ENCODE measurements around the gene CCER1.
"Not testable (repeated sequence)": the region's sequence is repeated elsewhere in the genome, so short reads cannot be mapped to it uniquely, and the experiment has no call there.

The CCER1 gene

GRCh38 chr12:90954921-90955320 lies at the start of gene CCER1:
Gene CCER1 (minus strand): TSS chr12:90955176. CDS start chr12:90954742, 434 bp downstream.
- Mint-ChIP-seq H3K27ac (no peak within 1 kb of the TSS), H3K4me1 (ENCODE audit: low read depth) (no peaks in the 10 kb centered on the region), H3K9me3 (no peaks in the 10 kb centered on the region), H3K36me3 (ENCODE audit: low read depth) (no peaks in the 10 kb centered on the region), H3K4me3 (no peak within 1 kb of the TSS), H3K27me3 (peaks cover 4% of the 10 kb centered on the region)

GRCh38 chr12:91003737-91004136 lies 48.8 kb upstream of the CCER1 start:
- Mint-ChIP-seq H3K36me3 (ENCODE audit: low read depth) (no peaks in the 10 kb centered on the region), H3K4me1 (ENCODE audit: low read depth) (peaks cover 12% of the 10 kb centered on the region), H3K9me3 (no peaks in the 10 kb centered on the region), H3K4me3 (no peak overlapping the region), H3K27me3 (peaks cover 5% of the 10 kb centered on the region), H3K27ac (no peak overlapping the region)

- H3K36me3 Mint-ChIP-seq (ENCODE audit: low read depth) = no peaks in the 10 kb centered on the region
- no peak overlapping the region for H3K4me3 Mint-ChIP-seq
- H3K27ac Mint-ChIP-seq = no peak overlapping the region
- no peaks in the 10 kb centered on the region for H3K4me1 Mint-ChIP-seq (ENCODE audit: low read depth)
- H3K9me3 Mint-ChIP-seq = no peaks in the 10 kb centered on the region
- H3K27me3 Mint-ChIP-seq = peaks cover 5% of the 10 kb centered on the region
Observed at GRCh38 chr12:91001306-91001705, 46.3 kb upstream of the CCER1 start.

GRCh38 chr12:90999966-91000365 lies 45.0 kb upstream of the CCER1 start:
- Mint-ChIP-seq H3K4me1 (ENCODE audit: low read depth) (no peaks in the 10 kb centered on the region), H3K36me3 (ENCODE audit: low read depth) (no peaks in the 10 kb centered on the region), H3K9me3 (no peaks in the 10 kb centered on the region), H3K4me3 (no peak overlapping the region), H3K27ac (no peak overlapping the region), H3K27me3 (peaks cover 5% of the 10 kb centered on the region)

GRCh38 chr12:90999527-90999926 lies 44.6 kb upstream of the CCER1 start:
- Mint-ChIP-seq H3K4me3 (no peak overlapping the region), H3K27ac (no peak overlapping the region), H3K27me3 (peaks cover 5% of the 10 kb centered on the region), H3K4me1 (ENCODE audit: low read depth) (no peaks in the 10 kb centered on the region), H3K36me3 (ENCODE audit: low read depth) (no peaks in the 10 kb centered on the region), H3K9me3 (no peaks in the 10 kb centered on the region)

- peaks cover 4% of the 10 kb centered on the region for H3K27me3 Mint-ChIP-seq
Observed at GRCh38 chr12:90995010-90995409, 40.0 kb upstream of the CCER1 start.

GRCh38 chr12:90991952-90992465 lies 37.0 kb upstream of the CCER1 start:
- Mint-ChIP-seq H3K27ac (no peak overlapping the region), H3K4me3 (no peak overlapping the region), H3K27me3 (peaks cover 4% of the 10 kb centered on the region), H3K36me3 (ENCODE audit: low read depth) (no peaks in the 10 kb centered on the region), H3K4me1 (ENCODE audit: low read depth) (no peaks in the 10 kb centered on the region), H3K9me3 (no peaks in the 10 kb centered on the region)

More at GRCh38 chr12:90995010-90995409, 40.0 kb upstream of the CCER1 start:
- Mint-ChIP-seq H3K36me3 (ENCODE audit: low read depth) (no peaks in the 10 kb centered on the region), H3K27ac (no peak overlapping the region), H3K9me3 (no peaks in the 10 kb centered on the region), H3K4me3 (no peak overlapping the region), H3K4me1 (ENCODE audit: low read depth) (no peaks in the 10 kb centered on the region)

- H3K4me3 Mint-ChIP-seq = no peak overlapping the region
- no peaks in the 10 kb centered on the region for H3K4me1 Mint-ChIP-seq (ENCODE audit: low read depth)
- H3K9me3 Mint-ChIP-seq = no peaks in the 10 kb centered on the region
- H3K27me3 Mint-ChIP-seq = peaks cover 4% of the 10 kb centered on the region
- H3K36me3 Mint-ChIP-seq (ENCODE audit: low read depth) = no peaks in the 10 kb centered on the region
- H3K27ac Mint-ChIP-seq = no peak overlapping the region
Observed at GRCh38 chr12:90990611-90991010, 35.6 kb upstream of the CCER1 start.

GRCh38 chr12:90989686-90990111 lies 34.7 kb upstream of the CCER1 start:
- H3K4me3 Mint-ChIP-seq = no peak overlapping the region
- peaks cover 4% of the 10 kb centered on the region for H3K27me3 Mint-ChIP-seq
- no peaks in the 10 kb centered on the region for H3K36me3 Mint-ChIP-seq (ENCODE audit: low read depth)
- H3K4me1 Mint-ChIP-seq (ENCODE audit: low read depth) = no peaks in the 10 kb centered on the region
- no peak overlapping the region for H3K27ac Mint-ChIP-seq
- no peaks in the 10 kb centered on the region for H3K9me3 Mint-ChIP-seq

GRCh38 chr12:90987520-90987919 lies 32.5 kb upstream of the CCER1 start:
- no peaks in the 10 kb centered on the region for H3K36me3 Mint-ChIP-seq (ENCODE audit: low read depth)
- H3K4me3 Mint-ChIP-seq = no peak overlapping the region
- H3K27me3 Mint-ChIP-seq = peaks cover 4% of the 10 kb centered on the region
- no peaks in the 10 kb centered on the region for H3K9me3 Mint-ChIP-seq
- no peaks in the 10 kb centered on the region for H3K4me1 Mint-ChIP-seq (ENCODE audit: low read depth)
- H3K27ac Mint-ChIP-seq = no peak overlapping the region

GRCh38 chr12:90987101-90987500 lies 32.1 kb upstream of the CCER1 start:
- peaks cover 4% of the 10 kb centered on the region for H3K27me3 Mint-ChIP-seq
- H3K36me3 Mint-ChIP-seq (ENCODE audit: low read depth) = no peaks in the 10 kb centered on the region

GRCh38 chr12:90985331-90985730 lies 30.4 kb upstream of the CCER1 start:
- not testable (repeated sequence) for H3K27me3 Mint-ChIP-seq; H3K4me3 Mint-ChIP-seq; H3K4me1 Mint-ChIP-seq (ENCODE audit: low read depth); H3K9me3 Mint-ChIP-seq; H3K36me3 Mint-ChIP-seq (ENCODE audit: low read depth); H3K27ac Mint-ChIP-seq

More at GRCh38 chr12:90987101-90987500, 32.1 kb upstream of the CCER1 start:
- Mint-ChIP-seq H3K4me1 (ENCODE audit: low read depth) (no peaks in the 10 kb centered on the region), H3K27ac (no peak overlapping the region), H3K9me3 (no peaks in the 10 kb centered on the region), H3K4me3 (no peak overlapping the region)

- no peaks in the 10 kb centered on the region for H3K4me1 Mint-ChIP-seq (ENCODE audit: low read depth)
- no peaks in the 10 kb centered on the region for H3K9me3 Mint-ChIP-seq
- no peaks in the 10 kb centered on the region for H3K36me3 Mint-ChIP-seq (ENCODE audit: low read depth)
- no peak overlapping the region for H3K4me3 Mint-ChIP-seq
- no peak overlapping the region for H3K27ac Mint-ChIP-seq
- no peaks in the 10 kb centered on the region for H3K27me3 Mint-ChIP-seq
Observed at GRCh38 chr12:90984114-90984513, 29.1 kb upstream of the CCER1 start.

GRCh38 chr12:90982170-90982569 lies 27.2 kb upstream of the CCER1 start:
- Mint-ChIP-seq H3K36me3 (ENCODE audit: low read depth) (no peaks in the 10 kb centered on the region), H3K27me3 (no peaks in the 10 kb centered on the region), H3K4me1 (ENCODE audit: low read depth) (no peaks in the 10 kb centered on the region), H3K27ac (no peak overlapping the region), H3K9me3 (no peaks in the 10 kb centered on the region), H3K4me3 (no peak overlapping the region)

- no peaks in the 10 kb centered on the region for H3K4me1 Mint-ChIP-seq (ENCODE audit: low read depth)
- H3K27ac Mint-ChIP-seq = no peak overlapping the region
- no peaks in the 10 kb centered on the region for H3K9me3 Mint-ChIP-seq
- H3K4me3 Mint-ChIP-seq = no peak overlapping the region
- no peaks in the 10 kb centered on the region for H3K36me3 Mint-ChIP-seq (ENCODE audit: low read depth)
- no peaks in the 10 kb centered on the region for H3K27me3 Mint-ChIP-seq
Observed at GRCh38 chr12:90979951-90980350, 25.0 kb upstream of the CCER1 start.

- Mint-ChIP-seq H3K36me3 (ENCODE audit: low read depth) (no peaks in the 10 kb centered on the region), H3K27ac (no peak overlapping the region), H3K4me1 (ENCODE audit: low read depth) (no peaks in the 10 kb centered on the region), H3K4me3 (no peak overlapping the region), H3K9me3 (no peaks in the 10 kb centered on the region), H3K27me3 (peaks cover 4% of the 10 kb centered on the region)
Observed at GRCh38 chr12:90979019-90979418, 24.0 kb upstream of the CCER1 start.
